ENCODE results near the gene RAP1GAP2. TPM values are rescaled to one million over a fixed set of nuclear protein-coding genes. Genes with fewer than 3 reads are reported as not detected.

Gene RAP1GAP2
- polyA plus RNA-seq, 1 experiment: 2.8 TPM

DNA sequence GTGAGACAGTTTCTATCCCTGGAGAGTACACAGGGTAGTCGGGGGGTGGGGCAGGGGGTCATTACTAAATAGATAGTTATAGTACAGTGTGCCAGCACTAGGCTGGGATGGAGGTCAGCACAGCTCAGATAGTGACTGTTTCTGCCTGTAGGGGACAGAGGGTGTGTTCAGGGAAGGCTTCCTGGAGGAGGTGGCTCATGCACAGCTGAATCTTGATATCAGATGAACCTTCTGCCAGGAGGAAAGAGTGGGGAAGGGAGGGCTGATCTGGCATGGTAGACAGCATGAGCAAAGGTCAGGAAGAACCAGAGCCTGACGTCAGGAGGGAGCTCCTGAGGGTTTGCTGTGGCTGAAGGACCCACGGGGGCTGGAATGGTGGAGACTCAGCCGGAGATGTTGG lies 210.6 kb downstream of the RAP1GAP2 start:
- POLR2A ChIA-PET: no interaction called here
- Histone ChIP-seq H3K27me3 (ENCODE audit: control insufficient read depth, insufficient read depth, low read length) (no peaks in the 10 kb centered on the region), H3K27ac (ENCODE audit: low read depth, low read length) (no peak overlapping the region), H3K9me3 (ENCODE audit: control insufficient read depth, insufficient read depth, low read length) (no peaks in the 10 kb centered on the region; the same call in 1 of the 2 replicates), H3K4me3 (ENCODE audit: low read depth, low read length) (no peak overlapping the region)
- DNase-seq (ENCODE audit: low read depth, low spot score): no peak
- TF ChIP-seq, protein P1, sequence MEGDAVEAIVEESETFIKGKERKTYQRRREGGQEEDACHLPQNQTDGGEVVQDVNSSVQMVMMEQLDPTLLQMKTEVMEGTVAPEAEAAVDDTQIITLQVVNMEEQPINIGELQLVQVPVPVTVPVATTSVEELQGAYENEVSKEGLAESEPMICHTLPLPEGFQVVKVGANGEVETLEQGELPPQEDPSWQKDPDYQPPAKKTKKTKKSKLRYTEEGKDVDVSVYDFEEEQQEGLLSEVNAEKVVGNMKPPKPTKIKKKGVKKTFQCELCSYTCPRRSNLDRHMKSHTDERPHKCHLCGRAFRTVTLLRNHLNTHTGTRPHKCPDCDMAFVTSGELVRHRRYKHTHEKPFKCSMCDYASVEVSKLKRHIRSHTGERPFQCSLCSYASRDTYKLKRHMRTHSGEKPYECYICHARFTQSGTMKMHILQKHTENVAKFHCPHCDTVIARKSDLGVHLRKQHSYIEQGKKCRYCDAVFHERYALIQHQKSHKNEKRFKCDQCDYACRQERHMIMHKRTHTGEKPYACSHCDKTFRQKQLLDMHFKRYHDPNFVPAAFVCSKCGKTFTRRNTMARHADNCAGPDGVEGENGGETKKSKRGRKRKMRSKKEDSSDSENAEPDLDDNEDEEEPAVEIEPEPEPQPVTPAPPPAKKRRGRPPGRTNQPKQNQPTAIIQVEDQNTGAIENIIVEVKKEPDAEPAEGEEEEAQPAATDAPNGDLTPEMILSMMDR (IDR thresholded peaks at IDR 0.05; ENCODE audit: low read depth, low read length): no peak
- CTCF ChIA-PET: interaction anchor here (1.1 kb wide), 1 partner anchor 9 kb away, joined by 3 read pairs; no protein-coding TSS in a partner anchor

DNA sequence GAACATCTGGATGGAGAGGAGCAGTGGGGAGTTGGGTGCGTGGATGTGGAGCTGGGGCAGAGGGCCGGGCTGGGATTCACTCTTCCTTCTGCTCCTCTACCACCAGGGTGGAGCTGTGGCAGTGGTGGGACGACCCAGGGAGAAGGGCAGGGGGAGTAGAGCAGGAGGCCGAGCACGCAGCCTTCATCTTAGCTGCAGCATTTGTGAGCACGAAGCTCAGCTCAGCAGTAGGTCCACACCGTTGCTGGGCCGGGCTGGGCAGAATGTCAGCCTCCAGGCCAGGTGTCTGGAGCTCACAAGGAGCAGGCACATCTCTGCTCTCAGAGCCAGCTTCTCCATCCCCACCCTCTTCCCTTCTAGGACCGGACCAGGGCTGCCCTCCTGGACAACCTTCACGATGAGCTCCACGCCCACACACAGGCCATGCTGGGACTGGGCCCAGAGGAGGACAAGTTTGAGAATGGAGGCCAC lies 211.4 kb downstream of the RAP1GAP2 start:
- H3K27ac ChIP-seq (ENCODE audit: low read depth, low read length): no peak overlapping the region
- H3K27me3 ChIP-seq (ENCODE audit: control insufficient read depth, insufficient read depth, low read length): no peaks in the 10 kb centered on the region
- ChIA-PET CTCF (interaction anchor here (1.9 kb wide), 1 partner anchor 159 kb away, joined by 6 read pairs; no protein-coding TSS in a partner anchor), POLR2A (no interaction called here)
- DNase-seq (ENCODE audit: low read depth, low spot score): no peak
- H3K9me3 ChIP-seq (ENCODE audit: control insufficient read depth, insufficient read depth, low read length): no peaks in the 10 kb centered on the region; the same call in 1 of the 2 replicates
- TF ChIP-seq, protein P1 (IDR thresholded peaks at IDR 0.05; ENCODE audit: low read depth, low read length): no peak
- no peak overlapping the region for H3K4me3 ChIP-seq (ENCODE audit: low read depth, low read length)

- CTCF ChIA-PET: interaction anchor here (1.0 to 1.9 kb wide), 2 partner anchors 160 to 180 kb away, joined by 5 to 6 read pairs; no protein-coding TSS in a partner anchor
These were observed 212.4 kb downstream of the RAP1GAP2 start for GRCh38 chr17:3008336-3009288.

DNA sequence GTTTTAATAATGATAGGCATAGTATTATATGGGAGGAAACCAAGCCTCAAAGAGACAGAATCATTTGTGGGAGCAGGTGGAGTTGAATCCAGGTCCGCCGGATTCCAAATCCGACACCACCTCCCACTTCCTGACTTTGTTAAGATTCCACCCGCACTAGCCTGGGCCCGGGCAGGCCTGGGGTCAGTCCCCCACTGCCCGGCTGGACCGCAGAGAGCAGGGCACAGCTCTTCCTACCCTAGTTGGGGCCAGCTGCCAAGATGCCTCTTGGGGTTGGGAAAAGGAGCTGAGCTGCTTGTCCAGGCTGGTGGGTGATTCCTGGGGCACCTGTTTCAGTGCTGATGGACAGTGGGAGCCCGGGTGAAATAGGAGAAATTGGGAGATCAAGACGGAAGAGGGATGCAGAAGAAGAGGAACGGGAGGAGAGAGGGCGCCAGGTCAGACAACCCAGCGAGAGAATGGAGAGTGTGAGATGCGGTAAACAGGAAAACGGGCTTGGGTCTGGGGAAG lies 213.2 kb downstream of the RAP1GAP2 start:
- no peaks in the 10 kb centered on the region for H3K27me3 ChIP-seq (ENCODE audit: control insufficient read depth, insufficient read depth, low read length)
- TF ChIP-seq, protein P1 (IDR thresholded peaks at IDR 0.05; ENCODE audit: low read depth, low read length): no peak
- DNase-seq (ENCODE audit: low read depth, low spot score): no peak
- ChIA-PET POLR2A (no interaction called here), CTCF (interaction anchor here (1.0 to 1.9 kb wide), 2 partner anchors 161 to 180 kb away, joined by 5 to 6 read pairs; no protein-coding TSS in a partner anchor)
- H3K27ac ChIP-seq (ENCODE audit: low read depth, low read length): no peak overlapping the region
- H3K9me3 ChIP-seq (ENCODE audit: control insufficient read depth, insufficient read depth, low read length): no peaks in the 10 kb centered on the region; the same call in 1 of the 2 replicates
- no peak overlapping the region for H3K4me3 ChIP-seq (ENCODE audit: low read depth, low read length)

More at GRCh38 chr17:3008336-3009288, 212.4 kb downstream of the RAP1GAP2 start:
- no peaks in the 10 kb centered on the region for H3K27me3 ChIP-seq (ENCODE audit: control insufficient read depth, insufficient read depth, low read length)
- no peak overlapping the region for H3K27ac ChIP-seq (ENCODE audit: low read depth, low read length)
- TF ChIP-seq, protein P1 (IDR thresholded peaks at IDR 0.05; ENCODE audit: low read depth, low read length): no peak
- no peak for DNase-seq (ENCODE audit: low read depth, low spot score)
- POLR2A ChIA-PET: no interaction called here
- H3K9me3 ChIP-seq (ENCODE audit: control insufficient read depth, insufficient read depth, low read length): no peaks in the 10 kb centered on the region; the same call in 1 of the 2 replicates
- no peak overlapping the region for H3K4me3 ChIP-seq (ENCODE audit: low read depth, low read length)

Data from AG04450 (cell line).